GM23338 (cell line): ENCODE measurements around the gene AMZ1. TPM values are rescaled to one million over a fixed set of nuclear protein-coding genes. Genes with fewer than 3 reads are reported as not detected.

Source experiments
- ATAC-seq: fragments of 200-7000 bp; cut with Tn5 transposase; 3 replicates; pipeline ENCODE4 v1.9.1; 2020
- DNase-seq: peaks from one replicate; pipeline ENCODE4 v3.0.0-alpha.2; 2015; ENCODE audit warnings: low spot score
- H2AFZ ChIP-seq: fragments of 200-600 bp; sonication (generic); 2 replicates; pipeline ENCODE4 v1.8.0; 2016; ENCODE audit warnings: antibody characterized with exemption, mild to moderate bottlenecking, moderate library complexity
- H3F3A ChIP-seq: fragments of 200-600 bp; sonication (generic); replicated peaks from 2 replicates; pipeline ENCODE4 v1.8.0; 2017; ENCODE audit warnings: antibody characterized with exemption, mixed run types, low read depth
- H3K27ac ChIP-seq: fragments of 200-600 bp; sonication (generic); 2 replicates; pipeline ENCODE4 v1.6.1; 2016; ENCODE audit warnings: low read depth
- H3K27me3 ChIP-seq: fragments of 200-600 bp; sonication (generic); 2 replicates; pipeline ENCODE4 v1.8.0; 2016; ENCODE audit warnings: mild to moderate bottlenecking, mixed run types, moderate library complexity; ENCODE audit not compliant: insufficient read depth
- H3K36me3 ChIP-seq: fragments of 200-600 bp; sonication (generic); 2 replicates; pipeline ENCODE4 v1.8.0; 2016; ENCODE audit warnings: mild to moderate bottlenecking; ENCODE audit not compliant: insufficient read depth
- H3K4me1 ChIP-seq: fragments of 200-600 bp; sonication (generic); 2 replicates; pipeline ENCODE4 v1.8.0; 2016; ENCODE audit warnings: mild to moderate bottlenecking, moderate library complexity; ENCODE audit not compliant: insufficient read depth
- H3K4me2 ChIP-seq: fragments of 200-600 bp; sonication (generic); 2 replicates; pipeline ENCODE4 v1.7.1; 2017; ENCODE audit warnings: mixed run types
- H3K4me3 ChIP-seq: fragments of 200-600 bp; sonication (generic); 2 replicates; pipeline ENCODE4 v1.6.1; 2016; ENCODE audit warnings: mixed run types
- H3K79me2 ChIP-seq: fragments of 200-600 bp; sonication (generic); replicated peaks from 2 replicates; pipeline ENCODE4 v1.8.0; 2017; ENCODE audit warnings: mild to moderate bottlenecking; ENCODE audit not compliant: insufficient read depth
- H3K9me2 ChIP-seq: fragments of 200-600 bp; sonication (generic); 2 replicates; pipeline ENCODE4 v1.8.0; 2017; ENCODE audit not compliant: insufficient read depth
- H4K20me1 ChIP-seq: fragments of 200-600 bp; sonication (generic); replicated peaks from 2 replicates; pipeline ENCODE4 v1.8.0; 2017; ENCODE audit warnings: mild to moderate bottlenecking; ENCODE audit not compliant: insufficient read depth
- H3K27ac Mint-ChIP-seq: 2 replicates; pipeline ENCODE4 v1.8.0; 2020; ENCODE audit warnings: inconsistent platforms, mild to moderate bottlenecking, moderate library complexity, mixed read lengths
- H3K27me3 Mint-ChIP-seq: 3 replicates; pipeline ENCODE4 v1.8.0; 2022; ENCODE audit warnings: low read depth, mild to moderate bottlenecking, moderate library complexity, mixed read lengths, inconsistent platforms; ENCODE audit not compliant: insufficient read depth, poor library complexity
- H3K36me3 Mint-ChIP-seq: 3 replicates; pipeline ENCODE4 v1.8.0; 2021; ENCODE audit warnings: low read depth, mild to moderate bottlenecking, inconsistent platforms, moderate library complexity, mixed read lengths
- H3K4me1 Mint-ChIP-seq: 3 replicates; pipeline ENCODE4 v1.8.0; 2020; ENCODE audit warnings: mild to moderate bottlenecking, inconsistent platforms, mixed read lengths
- H3K4me3 Mint-ChIP-seq: 3 replicates; pipeline ENCODE4 v1.8.0; 2021; ENCODE audit warnings: moderate library complexity, mild to moderate bottlenecking, inconsistent platforms, mixed read lengths
- H3K9me3 Mint-ChIP-seq: 3 replicates; pipeline ENCODE4 v1.8.0; 2020; ENCODE audit warnings: moderate library complexity, mild to moderate bottlenecking, inconsistent platforms, mixed read lengths
- CREB1 ChIP-seq: fragments of 250-450 bp; sonication (Bioruptor Pico); IDR thresholded peaks from 2 replicates; pipeline ENCODE4 v1.5.0; 2020; ENCODE audit warnings: low read depth, mild to moderate bottlenecking, moderate library complexity
- EZH2 ChIP-seq: fragments of 200-600 bp; sonication (generic); IDR thresholded peaks from one replicate; pipeline ENCODE4 v1.8.0; 2017; ENCODE audit warnings: antibody characterized with exemption, mild to moderate bottlenecking, low read depth; ENCODE audit not compliant: unreplicated experiment
- JUNB ChIP-seq: IDR thresholded peaks from one replicate; pipeline ENCODE4 v1.6.1; 2016; ENCODE audit warnings: antibody characterized with exemption; ENCODE audit not compliant: unreplicated experiment
- NANOG ChIP-seq: IDR thresholded peaks from 2 replicates; pipeline ENCODE4 v1.6.1; 2016; ENCODE audit warnings: antibody characterized with exemption, borderline replicate concordance
- STAT1 ChIP-seq: IDR thresholded peaks from one replicate; pipeline ENCODE4 v1.6.1; 2016; ENCODE audit warnings: antibody characterized with exemption; ENCODE audit not compliant: unreplicated experiment
- polyA plus RNA-seq: library from polyadenylated mRNA; unstranded; fragments of >200 nt; fragmentation: Nextera tagmentation; extraction: Ambion mirVana; gene quantifications from 2 replicates; pipeline ENCODE4 v1.2.1, GENCODE V29; 2016
- total RNA-seq: library from RNA; depleted of rRNA; stranded (reverse); fragments of >200 nt; shearing (Covaris generic); gene quantifications from 2 replicates; pipeline ENCODE4 v1.2.3, GENCODE V29; 2014
- TF ChIP-seq, protein P1 (sequence below): fragments of 250-450 bp; sonication (Bioruptor Pico); IDR thresholded peaks from 2 replicates; pipeline ENCODE4 v1.5.0; 2020; ENCODE audit warnings: mild to moderate bottlenecking, moderate library complexity

AMZ1 gene
- total and polyA plus RNA-seq, 2 experiments from 2014 or later = 0.73 to 4.5 TPM

DNA sequence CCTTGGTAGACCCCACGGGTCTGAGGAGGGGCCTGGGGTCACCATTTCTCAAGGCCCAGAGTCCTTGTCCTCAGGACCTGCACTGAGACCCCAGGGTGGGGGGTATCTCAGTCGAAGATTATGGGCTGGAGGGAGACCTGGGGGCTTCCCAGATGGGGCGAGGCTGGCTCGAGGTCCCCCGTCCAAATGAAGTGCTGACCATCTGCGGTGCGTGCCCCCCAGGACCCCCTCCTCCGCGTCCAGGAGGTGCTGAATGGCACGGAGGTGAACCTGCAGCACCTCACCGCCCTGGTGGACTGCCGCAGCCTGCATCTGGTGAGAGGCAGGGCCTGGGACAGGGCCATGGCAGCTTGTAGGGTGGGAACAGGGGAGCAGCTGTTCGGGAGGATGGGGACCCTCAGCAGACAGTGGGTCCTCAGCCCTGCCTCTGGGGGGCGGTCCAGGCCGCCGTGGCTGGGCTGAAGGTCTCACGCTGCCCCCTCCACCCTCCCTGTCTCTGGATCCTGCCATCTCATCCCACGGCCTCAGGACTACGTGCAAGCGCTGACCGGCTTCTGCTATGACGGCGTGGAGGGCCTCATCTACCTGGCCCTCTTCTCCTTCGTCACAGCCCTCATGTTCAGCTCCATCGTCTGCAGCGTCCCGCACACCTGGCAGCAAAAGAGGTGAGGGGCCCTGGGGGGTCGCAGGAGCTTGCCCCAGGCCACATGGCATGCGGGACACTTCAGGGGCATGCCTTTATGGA, 32.0 kb upstream of the AMZ1 start (continued):
- TF ChIP-seq, protein P1, sequence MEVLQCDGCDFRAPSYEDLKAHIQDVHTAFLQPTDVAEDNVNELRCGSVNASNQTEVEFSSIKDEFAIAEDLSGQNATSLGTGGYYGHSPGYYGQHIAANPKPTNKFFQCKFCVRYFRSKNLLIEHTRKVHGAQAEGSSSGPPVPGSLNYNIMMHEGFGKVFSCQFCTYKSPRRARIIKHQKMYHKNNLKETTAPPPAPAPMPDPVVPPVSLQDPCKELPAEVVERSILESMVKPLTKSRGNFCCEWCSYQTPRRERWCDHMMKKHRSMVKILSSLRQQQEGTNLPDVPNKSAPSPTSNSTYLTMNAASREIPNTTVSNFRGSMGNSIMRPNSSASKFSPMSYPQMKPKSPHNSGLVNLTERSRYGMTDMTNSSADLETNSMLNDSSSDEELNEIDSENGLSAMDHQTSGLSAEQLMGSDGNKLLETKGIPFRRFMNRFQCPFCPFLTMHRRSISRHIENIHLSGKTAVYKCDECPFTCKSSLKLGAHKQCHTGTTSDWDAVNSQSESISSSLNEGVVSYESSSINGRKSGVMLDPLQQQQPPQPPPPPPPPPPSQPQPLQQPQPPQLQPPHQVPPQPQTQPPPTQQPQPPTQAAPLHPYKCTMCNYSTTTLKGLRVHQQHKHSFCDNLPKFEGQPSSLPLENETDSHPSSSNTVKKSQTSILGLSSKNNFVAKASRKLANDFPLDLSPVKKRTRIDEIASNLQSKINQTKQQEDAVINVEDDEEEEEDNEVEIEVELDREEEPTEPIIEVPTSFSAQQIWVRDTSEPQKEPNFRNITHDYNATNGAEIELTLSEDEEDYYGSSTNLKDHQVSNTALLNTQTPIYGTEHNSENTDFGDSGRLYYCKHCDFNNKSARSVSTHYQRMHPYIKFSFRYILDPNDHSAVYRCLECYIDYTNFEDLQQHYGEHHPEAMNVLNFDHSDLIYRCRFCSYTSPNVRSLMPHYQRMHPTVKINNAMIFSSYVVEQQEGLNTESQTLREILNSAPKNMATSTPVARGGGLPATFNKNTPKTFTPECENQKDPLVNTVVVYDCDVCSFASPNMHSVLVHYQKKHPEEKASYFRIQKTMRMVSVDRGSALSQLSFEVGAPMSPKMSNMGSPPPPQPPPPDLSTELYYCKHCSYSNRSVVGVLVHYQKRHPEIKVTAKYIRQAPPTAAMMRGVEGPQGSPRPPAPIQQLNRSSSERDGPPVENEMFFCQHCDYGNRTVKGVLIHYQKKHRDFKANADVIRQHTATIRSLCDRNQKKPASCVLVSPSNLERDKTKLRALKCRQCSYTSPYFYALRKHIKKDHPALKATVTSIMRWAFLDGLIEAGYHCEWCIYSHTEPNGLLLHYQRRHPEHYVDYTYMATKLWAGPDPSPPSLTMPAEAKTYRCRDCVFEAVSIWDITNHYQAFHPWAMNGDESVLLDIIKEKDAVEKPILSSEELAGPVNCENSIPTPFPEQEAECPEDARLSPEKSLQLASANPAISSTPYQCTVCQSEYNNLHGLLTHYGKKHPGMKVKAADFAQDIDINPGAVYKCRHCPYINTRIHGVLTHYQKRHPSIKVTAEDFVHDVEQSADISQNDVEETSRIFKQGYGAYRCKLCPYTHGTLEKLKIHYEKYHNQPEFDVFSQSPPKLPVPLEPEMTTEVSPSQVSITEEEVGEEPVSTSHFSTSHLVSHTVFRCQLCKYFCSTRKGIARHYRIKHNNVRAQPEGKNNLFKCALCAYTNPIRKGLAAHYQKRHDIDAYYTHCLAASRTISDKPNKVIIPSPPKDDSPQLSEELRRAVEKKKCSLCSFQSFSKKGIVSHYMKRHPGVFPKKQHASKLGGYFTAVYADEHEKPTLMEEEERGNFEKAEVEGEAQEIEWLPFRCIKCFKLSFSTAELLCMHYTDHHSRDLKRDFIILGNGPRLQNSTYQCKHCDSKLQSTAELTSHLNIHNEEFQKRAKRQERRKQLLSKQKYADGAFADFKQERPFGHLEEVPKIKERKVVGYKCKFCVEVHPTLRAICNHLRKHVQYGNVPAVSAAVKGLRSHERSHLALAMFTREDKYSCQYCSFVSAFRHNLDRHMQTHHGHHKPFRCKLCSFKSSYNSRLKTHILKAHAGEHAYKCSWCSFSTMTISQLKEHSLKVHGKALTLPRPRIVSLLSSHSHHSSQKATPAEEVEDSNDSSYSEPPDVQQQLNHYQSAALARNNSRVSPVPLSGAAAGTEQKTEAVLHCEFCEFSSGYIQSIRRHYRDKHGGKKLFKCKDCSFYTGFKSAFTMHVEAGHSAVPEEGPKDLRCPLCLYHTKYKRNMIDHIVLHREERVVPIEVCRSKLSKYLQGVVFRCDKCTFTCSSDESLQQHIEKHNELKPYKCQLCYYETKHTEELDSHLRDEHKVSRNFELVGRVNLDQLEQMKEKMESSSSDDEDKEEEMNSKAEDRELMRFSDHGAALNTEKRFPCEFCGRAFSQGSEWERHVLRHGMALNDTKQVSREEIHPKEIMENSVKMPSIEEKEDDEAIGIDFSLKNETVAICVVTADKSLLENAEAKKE (CRISPR knock-in tag) = no peak

DNA sequence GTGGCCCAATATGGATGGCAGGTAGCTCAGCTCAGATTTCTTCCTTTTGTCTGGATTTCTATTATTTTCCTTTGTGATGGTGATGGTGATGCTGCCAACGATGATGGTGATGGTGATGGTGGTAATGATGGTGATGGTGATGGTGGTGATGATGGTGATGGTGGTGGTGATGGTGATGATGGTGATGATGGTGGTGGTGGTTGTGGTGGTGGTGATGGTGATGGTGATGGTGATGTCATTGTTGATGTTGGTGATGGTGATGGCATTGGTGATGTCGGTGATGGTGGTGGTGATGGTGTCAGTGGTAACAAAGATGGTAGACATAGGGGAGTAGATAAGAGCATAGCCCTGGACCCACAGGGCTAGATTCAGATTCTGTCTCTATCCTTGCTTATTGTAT, 30.8 kb upstream of the AMZ1 start:
- peaks cover 13% of the 10 kb centered on the region for H3K27me3 Mint-ChIP-seq
- no peaks in the 10 kb centered on the region for H3K9me2 ChIP-seq
- H3K9me3 Mint-ChIP-seq = no peaks in the 10 kb centered on the region
- H3F3A ChIP-seq = no peaks in the 10 kb centered on the region
- H3K27ac Mint-ChIP-seq = no peak overlapping the region
- no peak overlapping the region for H3K27ac ChIP-seq
- H3K4me2 ChIP-seq = no peak overlapping the region
- H4K20me1 ChIP-seq = no peaks in the 10 kb centered on the region; the same call in 1 of the 2 replicates
- H3K79me2 ChIP-seq = no peaks in the 10 kb centered on the region
- no peaks in the 10 kb centered on the region for H3K4me1 ChIP-seq
- no peak overlapping the region for H3K4me3 Mint-ChIP-seq
- H3K4me3 ChIP-seq = no peak overlapping the region
- 0 out of 2 replicates have a peak, but pooled peaks cover 3% of the 10 kb centered on the region for H3K36me3 ChIP-seq
- H2AFZ ChIP-seq = no peak overlapping the region
- TF ChIP-seq NANOG (no peak), EZH2 (no peak), JUNB (no peak), CREB1 (CRISPR knock-in tag) (no peak), STAT1 (no peak)
- TF ChIP-seq, protein P1 (CRISPR knock-in tag) = no peak
- DNase-seq (no peak), ATAC-seq (no peak)
- no peaks in the 10 kb centered on the region; the same call in 2 of the 3 replicates for H3K4me1 Mint-ChIP-seq
- H3K27me3 ChIP-seq = no peaks in the 10 kb centered on the region
- peaks cover 27% of the 10 kb centered on the region for H3K36me3 Mint-ChIP-seq
